Trophoblast cell (in vitro differentiated cells and primary cell): ENCODE data around the gene EP400.
A peak's percentile ranks its signal among the peaks of the same experiment; 100 is the strongest.
"Not testable (repeated sequence)": the region's sequence is repeated elsewhere in the genome, so short reads cannot be mapped to it uniquely, and the experiment has no call there.

ENCODE experiments used
- DNase-seq, 2 donors: peaks; one replicate each; pipeline ENCODE4 v3.0.0-alpha.2; 2016
- H2AFZ ChIP-seq: 2 replicates; pipeline ENCODE4 v1.6.1; 2013; ENCODE audit warnings: low read length, moderate library complexity, mild to moderate bottlenecking; ENCODE audit not compliant: insufficient read depth, poor library complexity
- H2AK5ac ChIP-seq: 2 replicates; pipeline ENCODE4 v1.6.1; 2013; ENCODE audit warnings: mild to moderate bottlenecking, low read length
- H2BK120ac ChIP-seq: 2 replicates; pipeline ENCODE4 v1.6.1; 2013; ENCODE audit warnings: low read length, mild to moderate bottlenecking, moderate library complexity; ENCODE audit not compliant: insufficient read depth, poor library complexity
- H2BK12ac ChIP-seq: 2 replicates; pipeline ENCODE4 v1.6.1; 2013; ENCODE audit warnings: mild to moderate bottlenecking, low read length, moderate library complexity
- H2BK5ac ChIP-seq: 2 replicates; pipeline ENCODE4 v1.6.1; 2013; ENCODE audit warnings: low read length, low read depth, moderate library complexity, mild to moderate bottlenecking; ENCODE audit not compliant: poor library complexity
- H3K14ac ChIP-seq: 2 replicates; pipeline ENCODE4 v1.6.1; 2013; ENCODE audit warnings: mild to moderate bottlenecking, low read length
- H3K18ac ChIP-seq: 2 replicates; pipeline ENCODE4 v1.6.1; 2013; ENCODE audit warnings: mild to moderate bottlenecking, low read length
- H3K23ac ChIP-seq: 2 replicates; pipeline ENCODE4 v1.6.1; 2013; ENCODE audit warnings: low read length
- H3K27ac ChIP-seq: 2 replicates; pipeline ENCODE4 v1.5.1; 2013; ENCODE audit warnings: low read depth, mild to moderate bottlenecking, inconsistent platforms, low read length, moderate library complexity
- H3K27me3 ChIP-seq: 2 replicates; pipeline ENCODE4 v1.6.1; 2013; ENCODE audit warnings: inconsistent platforms, mild to moderate bottlenecking, low read length, moderate library complexity; ENCODE audit not compliant: insufficient read depth
- H3K36me3 ChIP-seq, 2 experiments: 1 replicate in 1 of 2; 2 replicates in 1 of 2; pipeline ENCODE4 v1.6.1; 2013; ENCODE audit warnings: low read length in 2 of 2, mild to moderate bottlenecking in 2 of 2, moderate library complexity in 1 of 2; ENCODE audit not compliant: insufficient read depth in 2 of 2, control insufficient read depth in 1 of 2
- H3K4ac ChIP-seq: 2 replicates; pipeline ENCODE4 v1.6.1; 2013; ENCODE audit warnings: low read depth, mild to moderate bottlenecking, low read length, moderate library complexity
- H3K4me1 ChIP-seq, 2 experiments: 1 replicate in 1 of 2; 2 replicates in 1 of 2; pipeline ENCODE4 v1.6.1; 2013; ENCODE audit warnings: low read length in 2 of 2, mild to moderate bottlenecking in 2 of 2, moderate library complexity in 1 of 2; ENCODE audit not compliant: insufficient read depth in 2 of 2, control insufficient read depth in 1 of 2
- H3K4me2 ChIP-seq: 2 replicates; pipeline ENCODE4 v1.6.1; 2013; ENCODE audit warnings: inconsistent platforms, mild to moderate bottlenecking, low read length, moderate library complexity
- H3K4me3 ChIP-seq: 2 replicates; pipeline ENCODE4 v1.5.1; 2013; ENCODE audit warnings: mild to moderate bottlenecking, low read depth, low read length, inconsistent platforms
- H3K79me1 ChIP-seq: one replicate; pipeline ENCODE4 v1.6.1; 2013; ENCODE audit warnings: low read length
- H3K79me2 ChIP-seq: 2 replicates; pipeline ENCODE4 v1.6.1; 2013; ENCODE audit warnings: low read length, mild to moderate bottlenecking; ENCODE audit not compliant: control insufficient read depth, insufficient read depth, poor library complexity
- H3K9ac ChIP-seq: 2 replicates; pipeline ENCODE4 v1.6.1; 2013; ENCODE audit warnings: mild to moderate bottlenecking, low read length
- H3K9me3 ChIP-seq: 2 replicates; pipeline ENCODE4 v1.6.1; 2013; ENCODE audit warnings: low read depth, mild to moderate bottlenecking, control low read depth, inconsistent platforms, low read length; ENCODE audit not compliant: insufficient read depth
- H4K12ac ChIP-seq: 2 replicates; pipeline ENCODE4 v1.6.1; 2013; ENCODE audit warnings: low read depth, mild to moderate bottlenecking, low read length, moderate library complexity
- H4K8ac ChIP-seq: 2 replicates; pipeline ENCODE4 v1.6.1; 2013; ENCODE audit warnings: low read depth, mild to moderate bottlenecking, low read length, moderate library complexity
- H4K91ac ChIP-seq: one replicate; pipeline ENCODE4 v1.6.1; 2013; ENCODE audit warnings: low read depth, mild to moderate bottlenecking, low read length, moderate library complexity
- WGBS: extraction: QIAGEN DNeasy Blood & Tissue Kit; methylation state at CpG from one replicate; pipeline ENCODE4 v1.1.7; 2013; ENCODE audit warnings: missing lambda C conversion rate; ENCODE audit not compliant: insufficient read length, insufficient coverage; ENCODE audit errors: extremely low coverage; 5-methylcytosine and 5-hydroxymethylcytosine counted together

EP400 gene

GRCh38 chr12:132045751-132046150, 96.0 kb downstream of the EP400 start:
- peaks cover 31 to 46% of the 10 kb centered on the region in 2 experiments for H3K36me3 ChIP-seq
- H3K79me1 ChIP-seq, result no peaks in the 10 kb centered on the region
- no peak for DNase-seq
- H4K91ac ChIP-seq, result peak overlapping the region; percentile 7
- H2BK120ac ChIP-seq, result no peak overlapping the region
- no peak overlapping the region for H3K9ac ChIP-seq
- no peak overlapping the region for H3K18ac ChIP-seq
- H3K23ac ChIP-seq, result no peak overlapping the region
- H2AFZ ChIP-seq, result no peak overlapping the region
- no peak overlapping the region for H3K4ac ChIP-seq
- WGBS, result no CpG with 5 or more reads among the region's 16 CpGs
- H2BK5ac ChIP-seq, result no peak overlapping the region
- H3K4me3 ChIP-seq, result no peak overlapping the region
- H3K27ac ChIP-seq, result no peak overlapping the region
- H3K4me1 ChIP-seq, result peaks cover 24 to 29% of the 10 kb centered on the region in 2 experiments
- no peaks in the 10 kb centered on the region for H3K9me3 ChIP-seq
- H2BK12ac ChIP-seq, result peak overlapping the region; percentile 2
- H3K14ac ChIP-seq, result no peak overlapping the region
- no peak overlapping the region for H4K12ac ChIP-seq
- no peak overlapping the region for H4K8ac ChIP-seq
- H3K27me3 ChIP-seq, result no peaks in the 10 kb centered on the region
- no peaks in the 10 kb centered on the region for H3K79me2 ChIP-seq
- no peak overlapping the region for H3K4me2 ChIP-seq
- peak overlapping the region; percentile 47 for H2AK5ac ChIP-seq

DNA sequence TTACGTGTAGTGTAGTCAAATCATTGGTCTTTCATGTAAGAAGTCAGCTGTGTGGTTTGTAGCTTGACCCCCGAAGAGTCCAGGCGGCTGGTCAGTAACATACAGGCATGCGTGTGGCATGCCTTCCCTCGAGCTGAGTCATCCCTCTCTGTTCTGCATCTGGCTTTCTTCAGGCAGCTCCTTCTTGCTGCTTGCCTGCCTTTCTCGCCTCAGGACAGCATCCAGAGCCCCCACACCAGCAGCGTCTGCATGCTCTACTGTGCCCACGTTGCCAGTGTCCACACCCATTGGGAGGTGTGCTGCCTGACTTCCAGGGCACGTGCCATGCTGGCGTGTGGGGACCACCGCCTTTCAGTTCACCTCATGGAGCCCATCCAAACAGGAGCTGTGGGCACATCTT, 96.8 kb downstream of the EP400 start:
- H3K23ac ChIP-seq, result no peak overlapping the region
- no peak overlapping the region for H2AK5ac ChIP-seq
- H3K79me2 ChIP-seq, result no peaks in the 10 kb centered on the region
- peaks cover 24 to 29% of the 10 kb centered on the region in 2 experiments for H3K4me1 ChIP-seq
- H4K91ac ChIP-seq, result no peak overlapping the region
- H2BK12ac ChIP-seq, result no peak overlapping the region
- no peak overlapping the region for H2BK5ac ChIP-seq
- H4K8ac ChIP-seq, result no peak overlapping the region
- H2BK120ac ChIP-seq, result no peak overlapping the region
- no peaks in the 10 kb centered on the region for H3K27me3 ChIP-seq
- H3K14ac ChIP-seq, result no peak overlapping the region
- no peak overlapping the region for H3K9ac ChIP-seq
- H3K4me2 ChIP-seq, result peak overlapping the region; percentile 33
- H3K18ac ChIP-seq, result no peak overlapping the region
- H3K79me1 ChIP-seq, result no peaks in the 10 kb centered on the region
- no peaks in the 10 kb centered on the region for H3K9me3 ChIP-seq
- no CpG with 5 or more reads among the region's 11 CpGs for WGBS
- DNase-seq, result peak in 1 of 2 donors; percentile 6
- no peak overlapping the region for H2AFZ ChIP-seq
- no peak overlapping the region for H3K4me3 ChIP-seq
- H3K36me3 ChIP-seq, result peaks cover 34 to 47% of the 10 kb centered on the region in 2 experiments
- H3K27ac ChIP-seq, result peak overlapping the region; percentile 75
- H4K12ac ChIP-seq, result no peak overlapping the region
- H3K4ac ChIP-seq, result no peak overlapping the region

GRCh38 chr12:132047630-132048029, 97.9 kb downstream of the EP400 start:
- H3K79me1 ChIP-seq, H3K4ac ChIP-seq, H2BK12ac ChIP-seq, H3K23ac ChIP-seq, H2AFZ ChIP-seq, H4K12ac ChIP-seq, H3K9me3 ChIP-seq, H3K18ac ChIP-seq, H3K9ac ChIP-seq, H4K91ac ChIP-seq, H3K14ac ChIP-seq, H2AK5ac ChIP-seq, H2BK120ac ChIP-seq, DNase-seq, H3K79me2 ChIP-seq, H2BK5ac ChIP-seq, H3K4me2 ChIP-seq, H3K27ac ChIP-seq, H3K4me3 ChIP-seq, H4K8ac ChIP-seq, H3K27me3 ChIP-seq: not testable (repeated sequence)
- WGBS, result no CpG with 5 or more reads among the region's 11 CpGs
- H3K4me1 ChIP-seq, result peaks cover 25 to 31% of the 10 kb centered on the region in 2 experiments
- H3K36me3 ChIP-seq, result peaks cover 42 to 51% of the 10 kb centered on the region in 2 experiments

- Histone ChIP-seq H3K9ac (no peak overlapping the region), H4K91ac (no peak overlapping the region), H4K8ac (no peak overlapping the region), H3K9me3 (no peaks in the 10 kb centered on the region), H2BK5ac (no peak overlapping the region), H3K36me3 (peaks cover 53 to 62% of the 10 kb centered on the region in 2 experiments), H2AK5ac (no peak overlapping the region), H3K4me1 (peaks cover 29 to 40% of the 10 kb centered on the region in 2 experiments), H2BK12ac (no peak overlapping the region), H2BK120ac (no peak overlapping the region), H3K79me2 (no peaks in the 10 kb centered on the region), H3K23ac (no peak overlapping the region), H3K18ac (no peak overlapping the region), H3K4ac (no peak overlapping the region), H3K4me2 (no peak overlapping the region), H4K12ac (no peak overlapping the region), H2AFZ (no peak overlapping the region), H3K79me1 (peaks cover 5% of the 10 kb centered on the region), H3K4me3 (no peak overlapping the region), H3K14ac (no peak overlapping the region), H3K27ac (no peak overlapping the region), H3K27me3 (no peaks in the 10 kb centered on the region)
- no CpG with 5 or more reads among the region's 2 CpGs for WGBS
- no peak for DNase-seq
Observed at GRCh38 chr12:132049442-132049841, 99.7 kb downstream of the EP400 start.
